Heart right ventricle (tissue), 16 donors: ENCODE measurements around the gene PLCH1. TPM values are rescaled to one million over a fixed set of nuclear protein-coding genes. Genes with fewer than 3 reads are reported as not detected.
"Not testable (repeated sequence)": the region's sequence is repeated elsewhere in the genome, so short reads cannot be mapped to it uniquely, and the experiment has no call there.

Experiments
- ATAC-seq, 8 donors: fragments of 200-7000 bp; cut with Tn5 transposase; one replicate each; pipeline ENCODE4 v1.9.1; 2020; ENCODE audit warnings: mild to moderate bottlenecking in 8 of 8, moderate library complexity in 8 of 8, moderate number of reproducible peaks in 1 of 8
- DNase-seq, 2 donors: peaks; one replicate each; pipeline ENCODE4 v3.0.0-alpha.2; 2020
- H3K27ac ChIP-seq, 10 donors: fragments of 200-600 bp; sonication (generic) in 2 of 10; one replicate each; pipeline versions ENCODE4 v1.5.0 to v1.8.0; 2020 to 2022; ENCODE audit warnings: mild to moderate bottlenecking in 3 of 10
- H3K27me3 ChIP-seq, 7 donors: fragments of 200-600 bp; one replicate each; pipeline ENCODE4 v1.8.0; 2021 to 2022; ENCODE audit warnings: mild to moderate bottlenecking in 2 of 7
- H3K36me3 ChIP-seq, 9 donors: fragments of 200-600 bp; sonication (generic) in 1 of 9; one replicate each; pipeline versions ENCODE4 v1.5.0 to v1.8.0; 2020 to 2022; ENCODE audit warnings: mild to moderate bottlenecking in 2 of 9
- H3K4me1 ChIP-seq, 9 donors: fragments of 200-600 bp; sonication (generic) in 1 of 9; one replicate each; pipeline versions ENCODE4 v1.5.0 to v1.8.0; 2020 to 2022; ENCODE audit warnings: mild to moderate bottlenecking in 4 of 9
- H3K4me3 ChIP-seq, 10 donors: fragments of 200-600 bp; sonication (generic) in 2 of 10; one replicate each; pipeline versions ENCODE4 v1.5.0 to v1.8.0; 2020 to 2022; ENCODE audit warnings: mild to moderate bottlenecking in 7 of 10, moderate library complexity in 2 of 10
- H3K9me3 ChIP-seq, 11 donors: fragments of 200-600 bp in 10 of 11; sonication (generic) in 2 of 11; one replicate each; pipeline versions ENCODE4 v1.5.0 to v1.8.0; 2013 to 2022; ENCODE audit warnings: mild to moderate bottlenecking in 2 of 11, control low read depth in 1 of 11, moderate library complexity in 1 of 11
- CTCF ChIP-seq, 9 donors: fragments of 200-600 bp; sonication (generic) in 2 of 9; IDR thresholded peaks; one replicate each; pipeline versions ENCODE4 v1.5.0 to v1.8.0; 2021 to 2022; ENCODE audit warnings: antibody characterized with exemption in 9 of 9, mild to moderate bottlenecking in 5 of 9, moderate library complexity in 1 of 9
- WGBS, 2 donors: extraction: QIAGEN DNeasy Blood & Tissue Kit; methylation state at CpG; one replicate each; pipeline ENCODE4 v1.1.7; 2013; ENCODE audit warnings: inconsistent platforms in 1 of 2; 5-methylcytosine and 5-hydroxymethylcytosine counted together
- intact Hi-C, 10 donors: fragments of 100-400 bp; cut with DNase I; formaldehyde crosslinking; loops; one replicate each; pipeline versions ENCODE4 v1.11.1 to v1.14.2; 2022
- polyA plus RNA-seq, 2 donors: library from polyadenylated mRNA; stranded (reverse); fragments of 200-250 nt; gene quantifications; one replicate each; pipeline ENCODE4 v1.2.3, GENCODE V29; 2013
- total RNA-seq, 10 donors: library from RNA; stranded (reverse); fragmentation: NEBNext Ultra II Directional in 3 of 10; extraction: Animal tissue kit (Norgen Biotek cat#: 25700) in 3 of 10; gene quantifications; one replicate each; pipeline versions ENCODE4 v1.2.1 to v1.2.4, GENCODE V29; 2021 to 2023
- donor health status: Arrhythmogenic right ventricular cardiomyopathy.
- donor health status: ischemic (EF 13 %, LVEDD 7.1; RV severe dilation, severe dysfunction).
- donor health status: healthy with polysubstance abuse.
- donor health status: DM: no; HTN: yes; CAD: no.
- donor health status: DM: no; HTN: no; CAD: no.
- donor health status: ischemic (EF 25% LVEDD 6.9; RV normal size, moderate dysfunction).
- donor health status: ischemic (EF 25% LVEDD 5.7; RV mildly dilated, moderate dysfunction).
- donor health status: healthy.
- donor health status: DM: yes; HTN: yes; CAD: no.
- donor health status: Ischemic cardiomyopathy.
- donor health status: ischemic (EF 35%, LVEDD 5.7; RV mildly dilated, moderate dysfunction).
- donor health status: nonischemic (EF 11% LVEDD 7.7; RV severe dilation, severe dysfunction).
- donor health status: DM: yes; HTN: yes; CAD: no.
- donor health status: PGD.
- donor health status: ischemic (EF 29% LVEDD 5.4; RV normal size, mild dysfunction).
- donor health status: nonischemic (EF 23%, LVEDD 6.1; RV moderate dilation, normal function).

The PLCH1 gene
- total and polyA plus RNA-seq, 12 donors: 0.13 to 2.1 (median 0.51) TPM

GRCh38 chr3:155643581-155644165 lies 101.2 kb downstream of the PLCH1 start:
- Histone ChIP-seq H3K36me3 (no peaks in the 10 kb centered on the region), H3K27ac (no peak overlapping the region), H3K27me3 (no peaks in the 10 kb centered on the region), H3K9me3 (no peaks in the 10 kb centered on the region), H3K4me3 (no peak overlapping the region), H3K4me1 (peaks cover 0 to 6% (median 0%) of the 10 kb centered on the region in 9 donors)
- DNase-seq (no peak), ATAC-seq (no peak)
- intact Hi-C loops: no loop called here
- 84 to 87% methylated on average over 4 of the region's 4 CpGs for WGBS, 2 donors
- TF ChIP-seq CTCF (IDR thresholded peaks at IDR 0.05): no peak

- DNase-seq: no peak
- Histone ChIP-seq H3K27ac (no peak overlapping the region), H3K4me1 (peaks cover 0 to 10% (median 0%) of the 10 kb centered on the region in 9 donors), H3K36me3 (no peaks in the 10 kb centered on the region), H3K4me3 (no peak overlapping the region), H3K27me3 (no peaks in the 10 kb centered on the region), H3K9me3 (no peaks in the 10 kb centered on the region)
- TF ChIP-seq CTCF (IDR thresholded peaks at IDR 0.05): no peak
- no peak for ATAC-seq
- 45 to 56% methylated on average over 1 of the region's 1 CpG for WGBS, 2 donors
- intact Hi-C loops: no loop called here
Observed at GRCh38 chr3:155641956-155642355, 102.9 kb downstream of the PLCH1 start.

DNA sequence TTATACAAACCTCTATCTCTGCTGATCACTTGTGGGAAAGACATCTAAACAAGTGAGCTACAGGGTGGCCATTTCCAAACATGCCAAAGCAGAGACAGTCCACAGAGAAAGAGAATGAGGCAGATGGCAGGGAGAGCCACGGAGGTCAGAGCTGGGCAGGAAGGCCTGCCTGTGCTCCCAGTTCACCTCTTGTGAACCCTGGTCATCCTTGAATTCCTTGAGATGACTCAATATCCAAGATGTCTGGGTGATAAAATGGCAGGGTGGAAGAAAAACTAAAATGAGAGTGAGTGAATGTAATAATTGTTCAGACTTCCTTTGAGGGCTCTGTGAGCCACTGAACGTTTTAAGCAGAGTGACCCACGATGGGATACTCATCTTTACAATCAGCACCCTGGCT lies 104.8 kb downstream of the PLCH1 start:
- no peak for ATAC-seq
- 71 to 80% methylated on average over 3 of the region's 3 CpGs for WGBS, 2 donors

GRCh38 chr3:155639462-155640055 lies 105.3 kb downstream of the PLCH1 start:
- no peak for ATAC-seq
- peaks cover 0 to 5% (median 0%) of the 10 kb centered on the region in 9 donors for H3K4me1 ChIP-seq
- no peak for TF ChIP-seq CTCF (IDR thresholded peaks at IDR 0.05)
- no peaks in the 10 kb centered on the region for H3K36me3 ChIP-seq
- H3K9me3 ChIP-seq: no peaks in the 10 kb centered on the region
- no peak overlapping the region for H3K4me3 ChIP-seq
- no peak for DNase-seq
- intact Hi-C loops: no loop called here
- WGBS, 2 donors: 71 to 77% methylated on average over 4 of the region's 4 CpGs
- H3K27me3 ChIP-seq: no peaks in the 10 kb centered on the region
- H3K27ac ChIP-seq: no peak overlapping the region

More for the DNA sequence above, 104.8 kb downstream of the PLCH1 start:
- no peak for TF ChIP-seq CTCF (IDR thresholded peaks at IDR 0.05)
- intact Hi-C loops: no loop called here
- Histone ChIP-seq H3K27ac (no peak overlapping the region), H3K4me1 (peaks cover 0 to 5% (median 0%) of the 10 kb centered on the region in 9 donors), H3K9me3 (no peaks in the 10 kb centered on the region), H3K27me3 (no peaks in the 10 kb centered on the region), H3K4me3 (no peak overlapping the region), H3K36me3 (no peaks in the 10 kb centered on the region)
- DNase-seq: no peak

DNA sequence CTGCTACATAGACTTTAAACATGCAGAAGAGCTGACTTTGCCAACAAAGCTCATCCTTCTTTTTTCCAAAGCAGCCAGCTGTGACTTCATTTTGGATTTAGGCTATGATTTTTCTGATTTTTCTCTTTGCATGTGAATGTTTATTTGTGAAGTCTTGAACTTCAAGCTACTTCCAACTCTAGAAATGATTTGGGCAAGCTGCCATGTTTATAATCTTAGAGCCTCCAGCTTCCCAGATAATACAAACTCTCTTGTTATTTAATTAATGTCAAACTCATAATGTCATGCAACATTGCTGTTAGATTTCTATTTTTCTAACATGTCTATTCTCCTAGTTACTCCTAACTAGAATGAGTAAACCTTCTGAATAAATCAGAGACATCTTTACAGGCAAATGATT lies 106.4 kb downstream of the PLCH1 start:
- H3K27me3 ChIP-seq, H3K9me3 ChIP-seq, H3K27ac ChIP-seq, intact Hi-C loops, H3K4me3 ChIP-seq, H3K4me1 ChIP-seq, DNase-seq, H3K36me3 ChIP-seq, ATAC-seq: not testable (repeated sequence)
